NT2/D1 (cell line): ENCODE data around the gene RSPO1.

Experiments used
- SUZ12 ChIP-seq: IDR thresholded peaks from 2 replicates; pipeline ENCODE4 v1.6.1; 2011; ENCODE audit not compliant: insufficient read length, insufficient read depth; ENCODE audit errors: extremely low read depth
- YY1 ChIP-seq: IDR thresholded peaks from 2 replicates; pipeline ENCODE4 v1.6.1; 2011; ENCODE audit not compliant: insufficient read length, insufficient read depth
- ZNF274 ChIP-seq: IDR thresholded peaks from 2 replicates; pipeline ENCODE4 v1.6.1; 2011; ENCODE audit warnings: mild to moderate bottlenecking, low read depth, low read length

- TF ChIP-seq SUZ12 = no peak
- TF ChIP-seq YY1 = no peak
- no peak for TF ChIP-seq ZNF274
These were observed 6.6 kb downstream of the RSPO1 start for GRCh38 chr1:37628026-37628556.
